CD4-positive, alpha-beta T cell treated with Interleukin-2 at 100 ng/mL for 4 hours (primary cell): ENCODE results near the gene ZBTB46.

Source experiments
- DNase-seq: peaks from one replicate; pipeline ENCODE4 v3.0.0-alpha.2; 2020; ENCODE audit warnings: low spot score

Gene ZBTB46

GRCh38 chr20:63837479-63837878 lies 6.4 kb upstream of the ZBTB46 start:
- DNase-seq = no peak

GRCh38 chr20:63836458-63837344 lies 5.6 kb upstream of the ZBTB46 start:
- no peak for DNase-seq

GRCh38 chr20:63835021-63835858 lies 4.2 kb upstream of the ZBTB46 start:
- DNase-seq = no peak

GRCh38 chr20:63834491-63834880 lies 3.4 kb upstream of the ZBTB46 start:
- DNase-seq = no peak

GRCh38 chr20:63833776-63834490 lies 2.9 kb upstream of the ZBTB46 start:
- DNase-seq = no peak

- DNase-seq = no peak
These were observed 1.1 kb upstream of the ZBTB46 start for GRCh38 chr20:63831993-63832686.

GRCh38 chr20:63831646-63831992 lies 555 bp upstream of the ZBTB46 start:
- no peak for DNase-seq

- no peak for DNase-seq
These were observed 874 bp downstream of the ZBTB46 start for GRCh38 chr20:63829945-63830835.

- no peak for DNase-seq
These were observed 1.5 kb downstream of the ZBTB46 start for GRCh38 chr20:63829603-63829944.

- no peak for DNase-seq
These were observed 2.1 kb downstream of the ZBTB46 start for GRCh38 chr20:63828951-63829350.

GRCh38 chr20:63828545-63828944 lies 2.5 kb downstream of the ZBTB46 start:
- no peak for DNase-seq

- DNase-seq = no peak
These were observed 2.9 kb downstream of the ZBTB46 start for GRCh38 chr20:63828124-63828523.

- DNase-seq = no peak
These were observed 4.3 kb downstream of the ZBTB46 start for GRCh38 chr20:63826753-63827152.

- DNase-seq = no peak
These were observed 5.5 kb downstream of the ZBTB46 start for GRCh38 chr20:63825331-63826118.

GRCh38 chr20:63823691-63824311 lies 7.3 kb downstream of the ZBTB46 start:
- DNase-seq = no peak

- no peak for DNase-seq
These were observed 8.8 kb downstream of the ZBTB46 start for GRCh38 chr20:63822276-63822696.

- no peak for DNase-seq
These were observed 9.3 kb downstream of the ZBTB46 start for GRCh38 chr20:63821811-63822210.

GRCh38 chr20:63819224-63819921 lies 11.7 kb downstream of the ZBTB46 start:
- peak; percentile 18 for DNase-seq

- DNase-seq = no peak
These were observed 15.3 kb downstream of the ZBTB46 start for GRCh38 chr20:63815615-63816253.
